ENCODE measurements around the gene XYLB. TPM values are rescaled to one million over a fixed set of nuclear protein-coding genes. Genes with fewer than 3 reads are reported as not detected.

The XYLB gene
- total RNA-seq, 2 experiments from 2014 or later: 5.9 to 6.9 TPM

DNA sequence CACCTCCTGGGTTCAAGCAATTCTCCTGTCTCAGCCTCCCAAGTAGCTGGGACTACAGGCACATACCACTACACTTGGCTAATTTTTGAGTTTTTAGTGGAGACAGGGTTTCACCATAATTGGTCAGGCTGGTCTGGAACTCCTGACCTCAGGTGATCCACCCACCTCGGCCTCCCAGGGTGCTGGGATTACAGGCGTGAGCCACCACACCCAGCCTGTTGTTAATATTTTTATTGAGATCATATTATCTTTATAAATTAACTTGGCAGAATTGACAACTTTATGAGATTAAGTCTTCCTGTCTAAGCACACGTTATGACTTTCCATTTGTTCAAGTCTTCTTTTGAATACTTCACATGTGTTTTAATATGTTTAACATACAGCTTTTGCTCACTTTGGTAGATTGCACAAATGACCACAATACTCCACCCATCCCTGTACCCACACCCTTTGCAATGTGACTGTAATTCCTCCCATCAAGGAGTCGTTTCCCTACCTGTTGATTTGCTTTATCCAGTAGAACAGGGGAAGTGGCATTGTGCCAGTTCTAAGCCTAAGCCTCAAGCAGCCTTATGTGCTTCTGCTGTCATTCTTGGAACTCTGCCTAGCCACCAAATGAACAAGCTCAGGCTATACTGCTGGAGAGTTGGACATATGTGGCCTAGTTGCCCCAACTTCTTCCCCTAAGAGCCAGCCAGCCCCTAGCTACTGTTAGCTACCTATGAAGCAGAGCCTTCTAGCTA lies 8.2 kb downstream of the XYLB start:
- CTCF ChIA-PET: no interaction called here
- POLR2A ChIA-PET: no interaction called here

DNA sequence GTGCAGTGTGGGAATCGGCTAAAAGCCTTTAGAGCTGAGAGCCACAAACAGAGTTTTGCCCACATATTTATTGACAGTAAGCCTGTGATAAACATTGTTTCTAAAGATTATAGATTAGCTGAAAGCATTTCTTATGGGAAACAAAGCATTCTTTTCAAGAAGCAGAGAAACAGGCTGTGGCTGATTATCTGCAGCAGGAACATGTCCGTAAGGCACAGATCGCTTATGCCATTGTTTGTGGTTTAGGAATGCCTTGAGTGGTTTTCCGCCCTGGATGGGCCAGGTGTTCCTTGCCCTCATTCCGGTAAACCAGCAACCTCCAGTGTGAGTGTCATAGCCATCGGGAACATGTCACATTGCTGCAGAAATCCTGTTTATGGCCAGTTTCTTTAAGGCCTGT lies 12.5 kb downstream of the XYLB start:
- ChIA-PET POLR2A (interaction anchor here (0.7 kb wide), 1 partner anchor 13 kb away, joined by 5 read pairs; no protein-coding TSS in a partner anchor), CTCF (interaction anchor here (1.2 kb wide), 1 partner anchor 13 kb away, joined by 4 read pairs; the partner anchor contains the start of gene XYLB)

DNA sequence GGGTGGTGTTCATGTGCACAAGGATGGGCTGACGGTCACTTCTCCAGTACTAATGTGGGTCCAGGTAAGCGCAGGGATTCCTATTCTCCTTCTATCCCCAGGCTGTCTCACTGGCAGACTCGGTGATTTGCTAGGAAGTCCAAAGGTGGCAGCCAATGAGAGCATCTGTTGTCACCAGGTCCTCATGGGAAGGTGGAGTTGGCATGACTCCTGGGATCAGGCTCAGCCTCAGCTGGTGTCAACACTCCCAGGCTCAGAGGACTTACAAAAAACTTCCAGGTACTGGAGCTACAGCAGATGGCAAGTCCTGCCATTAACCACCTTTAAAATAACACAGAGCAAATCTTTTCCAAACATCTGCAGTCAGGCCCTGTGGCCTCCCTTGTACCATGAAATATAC lies 13.8 kb downstream of the XYLB start:
- CTCF ChIA-PET: no interaction called here
- POLR2A ChIA-PET: no interaction called here

DNA sequence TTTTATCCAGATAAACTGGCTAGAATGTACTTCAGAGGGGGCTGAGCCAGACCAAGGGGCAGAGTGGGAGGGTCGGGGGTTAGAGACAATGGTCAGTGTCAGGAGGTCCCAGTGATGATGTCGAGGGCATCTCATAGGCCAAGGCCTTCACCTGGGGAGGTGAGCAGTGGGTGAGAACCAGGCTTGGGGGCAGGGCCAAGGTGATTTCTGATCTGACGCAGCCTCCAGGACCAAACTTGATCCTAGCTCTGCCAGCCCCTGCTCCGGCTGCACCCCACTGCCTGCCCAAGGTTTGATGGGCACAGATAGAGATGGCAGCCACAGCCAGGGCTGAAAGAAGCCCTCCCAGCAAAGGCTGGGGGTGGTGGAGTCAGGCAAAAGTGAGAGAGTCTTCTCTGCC lies 14.9 kb downstream of the XYLB start:
- ChIA-PET CTCF (no interaction called here), POLR2A (interaction anchor here (0.6 kb wide), 1 partner anchor 195 kb away, joined by 3 read pairs; no protein-coding TSS in a partner anchor)

DNA sequence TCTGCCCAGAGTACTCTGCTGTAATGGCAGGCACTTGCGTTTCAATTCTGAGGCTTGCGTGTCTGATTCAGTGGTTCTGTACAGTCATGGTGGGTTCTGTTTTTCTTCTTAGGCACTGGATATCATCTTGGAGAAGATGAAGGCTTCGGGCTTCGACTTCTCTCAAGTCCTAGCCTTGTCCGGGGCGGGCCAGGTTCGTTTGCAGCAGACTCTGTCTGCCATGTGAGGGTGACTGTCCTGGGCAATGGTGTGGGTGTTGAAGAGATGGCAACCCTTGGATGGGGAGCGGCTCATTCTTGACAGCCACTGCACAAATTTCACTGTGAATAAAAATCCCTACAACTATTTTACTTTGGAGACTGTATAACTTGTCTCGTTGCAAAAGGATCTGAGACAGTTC lies 16.2 kb downstream of the XYLB start:
- ChIA-PET POLR2A (no interaction called here), CTCF (no interaction called here)

DNA sequence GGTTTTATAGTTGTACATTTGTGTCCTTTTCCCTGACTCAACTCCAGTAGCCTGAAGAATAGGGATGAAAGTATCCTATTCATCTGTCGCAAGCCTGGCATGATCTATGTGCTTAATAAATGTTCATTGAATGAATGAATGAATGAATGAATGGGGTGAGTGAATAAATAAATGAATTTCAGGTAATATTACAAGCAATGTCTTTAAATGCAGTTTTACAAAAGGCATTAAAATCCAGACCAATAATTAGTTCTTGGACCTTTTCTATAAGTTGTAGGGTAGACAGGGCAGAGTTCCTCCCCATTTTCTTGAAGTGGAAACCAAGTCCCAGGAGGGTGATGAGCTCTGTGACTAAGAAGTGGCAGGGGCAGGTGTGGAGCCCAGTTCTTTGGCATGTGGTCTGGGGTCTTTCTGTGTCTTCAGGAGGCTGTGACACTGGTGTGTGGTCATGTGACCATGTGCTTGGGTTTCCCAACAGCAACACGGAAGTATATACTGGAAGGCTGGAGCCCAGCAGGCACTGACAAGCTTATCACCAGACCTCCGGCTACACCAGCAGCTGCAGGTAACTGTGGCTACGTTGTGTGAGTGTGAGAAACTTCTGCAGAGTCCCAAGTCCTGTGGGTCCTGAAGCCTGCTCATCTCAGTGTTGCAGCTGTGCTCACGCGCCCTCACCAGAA lies 18.3 kb downstream of the XYLB start:
- POLR2A ChIA-PET: no interaction called here
- CTCF ChIA-PET: interaction anchor here (0.9 kb wide), 1 partner anchor 18 kb away, joined by 3 read pairs; the partner anchor contains the start of gene XYLB

DNA sequence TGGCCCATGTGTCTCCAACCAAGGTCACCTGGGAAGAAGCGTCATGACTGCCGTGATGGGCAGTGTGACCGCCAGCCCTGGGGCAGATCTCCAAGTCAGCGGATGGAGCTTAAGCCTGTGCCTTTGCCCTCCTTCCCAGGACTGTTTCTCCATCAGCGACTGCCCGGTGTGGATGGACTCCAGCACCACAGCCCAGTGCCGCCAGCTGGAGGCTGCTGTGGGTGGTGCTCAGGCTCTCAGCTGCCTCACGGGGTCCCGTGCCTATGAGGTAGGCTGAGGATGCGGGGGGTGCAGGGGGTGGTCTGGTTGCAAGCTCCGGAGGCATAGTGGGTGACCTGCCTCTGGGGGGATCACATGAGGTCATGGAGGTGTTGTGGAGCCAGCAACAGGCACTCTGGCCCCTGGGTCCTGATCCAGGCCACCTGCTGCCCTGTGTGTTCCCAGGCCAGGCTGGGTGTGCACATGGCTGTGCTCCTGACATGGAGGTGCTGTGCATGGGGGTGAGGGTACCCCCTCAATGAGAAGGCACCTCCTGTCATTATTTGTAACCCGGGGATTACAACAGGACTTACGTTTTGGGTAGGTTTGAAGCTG lies 19.0 kb downstream of the XYLB start:
- POLR2A ChIA-PET: no interaction called here
- CTCF ChIA-PET: interaction anchor here (0.9 kb wide), 1 partner anchor 19 kb away, joined by 3 read pairs; the partner anchor contains the start of gene XYLB

DNA sequence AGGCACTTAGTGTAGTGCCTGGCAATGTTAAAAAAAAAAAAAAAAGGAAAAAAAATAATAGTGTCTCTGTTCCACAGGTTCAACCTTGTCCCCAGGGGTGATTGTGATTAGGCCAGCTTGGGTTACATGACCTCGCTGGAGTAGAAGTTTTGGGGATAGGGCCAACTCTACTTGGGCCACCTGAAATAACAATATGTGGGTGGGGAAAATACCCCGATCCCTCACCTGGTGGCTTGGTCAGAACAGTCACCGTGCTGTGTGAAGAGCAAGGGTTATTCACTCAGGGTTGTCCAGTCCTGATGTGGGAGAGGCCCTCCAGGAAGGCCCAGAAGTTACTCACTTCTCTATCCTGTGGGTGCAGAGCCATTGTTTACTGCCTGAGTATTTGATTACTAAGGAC lies 19.5 kb downstream of the XYLB start:
- POLR2A ChIA-PET: no interaction called here
- CTCF ChIA-PET: no interaction called here

DNA sequence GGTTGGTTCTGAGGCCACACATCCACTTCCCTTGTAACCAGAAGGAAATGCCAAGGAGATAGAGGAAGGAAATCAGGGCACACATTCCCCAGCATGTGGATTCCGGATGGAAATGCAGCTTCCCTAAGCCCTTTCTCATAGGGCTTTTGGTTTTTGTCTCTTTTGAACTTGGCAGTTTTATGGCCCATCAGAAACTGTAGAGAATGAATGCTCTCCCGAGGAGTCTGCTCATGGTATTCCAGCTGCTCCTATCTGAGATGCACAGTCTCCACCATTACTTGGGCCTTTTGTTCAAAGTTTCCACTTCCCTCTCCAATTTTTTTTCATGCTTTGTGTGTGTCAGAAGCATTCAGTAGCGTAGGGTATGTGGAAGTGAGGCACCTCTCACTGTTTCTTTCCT lies 21.2 kb downstream of the XYLB start:
- POLR2A ChIA-PET: no interaction called here
- CTCF ChIA-PET: no interaction called here

DNA sequence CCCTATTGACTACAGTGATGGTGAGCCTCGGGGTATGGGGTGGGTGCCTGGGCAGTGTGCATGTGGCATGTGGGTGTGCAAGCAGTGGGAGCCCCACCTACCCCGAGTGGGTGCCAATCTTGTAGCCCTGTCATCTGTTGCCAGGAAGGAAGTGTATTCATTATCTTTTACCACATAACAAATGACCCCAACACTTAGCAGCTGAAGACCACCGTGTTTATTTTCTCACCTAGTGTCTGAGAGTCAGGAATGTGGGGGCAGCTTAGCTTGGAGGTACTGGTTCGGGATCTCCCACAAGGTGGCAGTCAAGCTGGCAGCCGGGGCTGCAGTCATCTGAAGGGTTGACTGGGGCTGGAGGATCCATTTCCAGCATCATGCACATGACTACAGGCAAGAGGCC lies 21.7 kb downstream of the XYLB start:
- CTCF ChIA-PET: no interaction called here

DNA sequence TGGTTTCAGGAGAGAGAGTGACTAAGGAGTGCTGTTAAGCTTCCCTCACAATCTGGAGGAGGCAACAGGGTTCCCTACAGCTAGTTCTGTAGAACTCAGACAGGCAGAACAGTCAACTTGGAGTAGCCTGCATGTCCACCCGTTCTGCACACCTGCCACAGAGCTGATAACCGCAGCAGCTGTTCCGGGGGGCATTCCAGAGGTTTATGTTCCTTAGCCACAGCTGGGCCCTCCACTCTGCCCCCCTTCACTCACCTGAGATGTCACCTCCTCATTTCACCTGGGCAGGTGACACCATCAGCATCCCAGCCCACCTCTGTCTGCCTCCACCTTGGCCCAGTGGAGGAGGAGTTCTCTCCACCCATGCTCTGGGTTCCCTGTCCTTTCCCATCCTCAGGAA lies 22.6 kb downstream of the XYLB start:
- POLR2A ChIA-PET: no interaction called here
- CTCF ChIA-PET: no interaction called here

More for the DNA sequence above, 21.7 kb downstream of the XYLB start:
- POLR2A ChIA-PET: no interaction called here

DNA sequence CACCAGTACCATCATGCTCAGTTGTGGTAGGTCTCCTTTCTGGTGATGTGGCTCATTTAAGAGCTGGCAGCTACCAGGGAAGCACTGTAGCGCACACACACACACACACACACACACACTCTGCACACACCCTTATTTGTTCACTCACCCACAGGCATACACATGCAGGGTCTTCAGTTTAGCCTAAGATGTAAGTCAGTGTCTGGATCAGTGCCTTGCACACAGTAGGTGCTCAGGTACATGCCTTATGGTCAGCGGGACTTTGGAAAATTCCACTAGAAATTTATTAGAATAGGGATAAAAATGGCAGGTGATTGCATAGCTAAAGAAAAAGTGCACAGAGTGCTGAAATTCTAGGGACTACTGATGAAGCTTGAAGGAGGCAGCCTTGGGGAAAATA lies 23.6 kb downstream of the XYLB start:
- ChIA-PET CTCF (no interaction called here), POLR2A (no interaction called here)

DNA sequence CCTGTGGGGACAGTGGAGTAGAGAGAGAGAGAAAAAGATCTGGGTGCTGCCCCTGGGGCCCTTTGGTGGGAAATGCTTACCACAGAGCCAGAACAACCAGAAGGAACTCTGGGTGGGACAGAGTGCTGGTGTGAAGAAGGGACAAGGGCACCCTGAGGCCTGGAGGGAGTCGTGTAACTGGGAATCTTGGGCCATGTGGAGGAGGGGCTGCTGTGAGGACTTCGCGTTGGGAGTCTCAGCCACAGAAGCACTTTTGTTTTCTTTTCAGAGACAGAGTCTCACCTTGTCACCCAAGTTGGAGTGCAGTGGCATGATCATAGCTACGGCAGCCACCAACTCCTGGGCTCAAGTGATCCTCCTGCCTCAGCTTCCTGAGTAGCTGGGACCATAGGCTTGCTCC lies 24.3 kb downstream of the XYLB start:
- POLR2A ChIA-PET: no interaction called here
- CTCF ChIA-PET: no interaction called here

DNA sequence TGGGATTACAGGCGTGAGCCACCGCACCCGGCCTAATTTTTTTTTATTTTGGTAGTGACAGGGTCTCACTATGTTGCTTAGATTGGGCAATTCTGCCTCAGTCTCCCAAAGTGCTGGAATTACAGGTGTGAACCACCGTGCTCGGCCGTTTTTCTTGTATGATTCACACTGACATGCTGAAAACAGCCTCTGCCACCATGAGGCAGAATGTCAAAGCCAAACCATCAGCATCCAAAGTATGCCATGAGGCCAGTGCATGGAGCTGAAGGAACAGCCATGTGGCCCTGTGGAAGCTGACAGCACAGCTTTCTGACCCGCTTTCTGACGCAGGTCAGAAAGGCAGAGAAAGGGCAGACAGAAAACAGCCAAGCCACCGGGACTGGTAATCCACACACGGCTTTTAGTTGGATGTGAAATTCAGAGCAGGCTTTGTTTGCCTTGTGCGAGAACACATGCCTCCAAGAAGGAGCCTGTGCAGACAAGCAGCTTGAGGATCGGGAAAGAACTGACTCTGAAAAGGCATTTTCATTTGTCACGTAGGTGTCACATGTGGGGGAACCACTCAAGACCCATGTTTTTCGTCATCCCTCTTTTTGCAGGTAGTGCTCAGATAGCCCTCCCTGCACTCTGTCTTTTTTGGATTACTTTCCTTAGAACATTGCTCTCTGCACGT lies 25.1 kb downstream of the XYLB start:
- POLR2A ChIA-PET: no interaction called here
- CTCF ChIA-PET: no interaction called here

DNA sequence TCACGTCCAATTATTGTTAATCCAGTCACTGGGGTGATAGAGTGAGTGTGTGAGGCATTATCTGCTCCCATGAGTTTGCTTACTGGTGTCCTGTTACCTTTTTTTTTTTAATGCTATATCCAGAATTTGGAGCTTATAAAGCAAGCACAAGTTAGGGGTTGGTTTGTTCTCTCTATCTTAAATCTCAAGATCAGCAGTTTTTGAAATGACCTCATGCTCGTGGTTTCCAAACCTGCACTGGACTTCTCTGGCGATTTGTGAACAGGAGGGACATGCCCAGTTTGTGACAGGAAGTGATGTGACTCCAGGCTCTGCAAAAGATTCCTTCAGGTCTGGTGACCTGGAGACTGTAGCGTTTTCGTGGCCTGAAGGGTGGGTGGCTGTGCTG lies 25.6 kb downstream of the XYLB start:
- ChIA-PET CTCF (no interaction called here), POLR2A (no interaction called here)

DNA sequence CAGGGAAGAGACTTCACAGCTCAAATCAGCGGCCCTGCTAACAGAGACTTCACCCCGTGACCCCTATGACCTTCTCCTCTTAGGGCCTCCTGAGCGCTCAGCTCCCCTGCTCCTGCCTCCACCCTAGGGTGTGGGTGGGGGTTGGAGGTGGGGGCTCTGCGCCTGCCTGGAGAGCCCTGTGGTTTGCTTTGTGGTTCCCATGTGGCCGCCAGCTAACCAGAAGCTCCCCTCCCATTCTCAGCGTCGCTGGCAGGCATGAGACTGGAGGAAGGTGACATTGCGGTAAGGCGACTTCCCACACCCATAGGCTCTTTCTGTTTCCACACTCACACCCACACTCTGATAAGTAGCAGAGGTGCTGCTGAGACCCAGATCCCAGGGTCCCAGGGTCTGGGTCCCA lies 27.6 kb downstream of the XYLB start:
- ChIA-PET CTCF (interaction anchor here (1.0 to 1.2 kb wide), 2 partner anchors 28 to 121 kb away, joined by 3 read pairs; partner anchors contain the start of gene XYLB), POLR2A (interaction anchor here (0.6 kb wide), 1 partner anchor 205 kb away, joined by 4 read pairs; no protein-coding TSS in a partner anchor)

DNA sequence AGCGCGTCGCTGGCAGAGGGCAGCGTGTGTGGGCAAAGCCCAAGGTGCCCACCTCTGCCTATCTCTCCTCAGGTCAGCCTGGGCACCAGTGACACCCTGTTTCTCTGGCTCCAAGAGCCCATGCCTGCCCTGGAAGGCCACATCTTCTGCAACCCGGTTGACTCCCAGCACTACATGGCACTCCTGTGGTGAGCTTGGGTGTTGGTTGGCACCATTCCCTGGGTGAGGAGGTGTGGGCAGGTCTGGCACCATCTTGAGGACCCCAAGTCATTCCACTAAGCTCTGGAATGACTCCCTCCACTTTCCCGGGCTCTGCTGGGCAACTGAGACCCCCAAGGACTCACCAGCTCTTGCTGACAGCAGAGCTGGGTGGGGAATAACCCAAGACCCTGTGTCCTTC lies 28.5 kb downstream of the XYLB start:
- ChIA-PET CTCF (no interaction called here), POLR2A (no interaction called here)

DNA sequence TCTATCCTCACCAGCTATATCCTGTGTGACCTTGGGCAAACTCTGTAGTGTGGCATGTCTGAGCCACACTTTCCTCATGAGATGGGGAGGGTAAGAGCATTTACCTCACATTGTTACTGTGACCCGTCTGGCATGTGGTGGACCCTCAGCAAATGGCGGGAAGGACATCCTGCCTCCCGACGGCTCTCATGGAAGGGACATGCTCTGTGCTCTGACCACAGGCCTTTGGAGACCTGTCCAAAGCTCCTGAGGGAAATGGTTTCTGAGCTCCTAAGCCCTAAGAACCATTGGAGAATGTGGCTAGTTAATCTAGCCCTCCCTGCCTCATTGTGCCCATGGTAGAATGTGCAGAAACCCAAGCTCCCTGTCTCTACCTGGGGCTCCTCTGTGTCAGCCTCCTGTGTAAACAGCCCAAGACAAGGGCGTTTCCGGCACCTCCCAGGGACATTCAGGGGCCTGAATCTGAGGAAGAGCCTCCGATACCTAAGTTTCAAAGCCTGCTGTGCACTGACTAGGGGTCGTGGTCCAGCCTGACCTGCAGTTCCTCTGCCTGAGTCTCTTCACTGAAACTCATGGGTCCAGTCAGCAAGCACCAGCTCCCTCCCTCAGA lies 29.0 kb downstream of the XYLB start:
- ChIA-PET CTCF (no interaction called here), POLR2A (no interaction called here)

DNA sequence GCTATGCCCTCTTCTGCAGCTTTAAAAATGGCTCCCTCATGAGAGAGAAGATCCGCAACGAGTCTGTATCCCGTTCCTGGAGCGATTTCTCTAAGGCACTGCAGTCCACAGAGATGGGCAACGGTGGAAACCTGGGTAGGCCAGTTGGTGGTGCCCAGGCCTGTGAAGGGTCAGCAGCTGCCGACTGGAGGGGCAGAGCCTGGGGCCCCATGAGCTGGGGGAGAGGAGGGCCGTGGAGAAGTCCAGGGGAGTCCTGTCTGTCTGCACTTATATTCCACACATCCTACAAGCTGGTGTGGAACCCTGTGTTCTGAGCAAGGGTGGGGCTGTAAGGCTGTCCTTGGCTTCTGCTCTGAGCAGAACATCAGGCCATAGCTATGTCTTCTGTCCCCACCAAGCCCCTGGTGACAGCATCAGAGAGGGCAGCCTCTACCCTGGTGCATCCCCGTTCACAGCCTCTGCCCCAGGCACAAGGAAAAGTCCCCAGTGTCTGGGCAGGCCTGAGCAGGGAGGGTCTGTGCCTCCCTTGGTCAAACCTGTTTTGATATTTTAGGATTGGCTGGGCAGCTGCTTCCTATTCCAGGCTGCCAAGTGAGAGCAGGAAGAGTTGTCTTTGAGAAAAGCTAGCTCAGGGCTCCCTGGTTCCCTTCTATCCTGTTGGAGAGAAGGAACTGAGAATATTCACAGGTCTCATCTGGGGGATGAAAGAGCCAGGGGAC lies 29.7 kb downstream of the XYLB start:
- ChIA-PET CTCF (no interaction called here), POLR2A (no interaction called here)

All from activated CD8-positive, alpha-beta memory T cell treated with anti-CD3 and anti-CD28 coated beads for 36 hours (primary cell).